NB4 (cell line): ENCODE measurements around the gene TRDN.
A peak's percentile ranks its signal among the peaks of the same experiment; 100 is the strongest.
"Not testable (repeated sequence)": the region's sequence is repeated elsewhere in the genome, so short reads cannot be mapped to it uniquely, and the experiment has no call there.

Source experiments
- DNase-seq: peaks from one replicate; pipeline ENCODE4 v3.0.0; 2010; ENCODE audit warnings: low read depth
- H3K4me3 ChIP-seq: one replicate; pipeline ENCODE4 v1.5.1; 2011; ENCODE audit warnings: mild to moderate bottlenecking, low read depth, low read length, moderate library complexity
- MYC ChIP-seq: IDR thresholded peaks from 2 replicates; pipeline ENCODE4 v1.6.1; 2011; ENCODE audit warnings: low read depth, low read length
- POLR2A ChIP-seq: IDR thresholded peaks from 2 replicates; pipeline ENCODE4 v1.6.1; 2011; ENCODE audit warnings: mild to moderate bottlenecking; ENCODE audit not compliant: insufficient read length; ENCODE audit errors: extremely low read depth
- TF ChIP-seq, protein P1 (sequence below): IDR thresholded peaks from 2 replicates; pipeline ENCODE4 v1.6.1; 2011; ENCODE audit warnings: low read depth, low read length
- TF ChIP-seq, protein P2 (sequence below): IDR thresholded peaks from one replicate; pipeline ENCODE4 v1.5.1; 2012; ENCODE audit warnings: low read depth, low read length

TRDN gene

DNA sequence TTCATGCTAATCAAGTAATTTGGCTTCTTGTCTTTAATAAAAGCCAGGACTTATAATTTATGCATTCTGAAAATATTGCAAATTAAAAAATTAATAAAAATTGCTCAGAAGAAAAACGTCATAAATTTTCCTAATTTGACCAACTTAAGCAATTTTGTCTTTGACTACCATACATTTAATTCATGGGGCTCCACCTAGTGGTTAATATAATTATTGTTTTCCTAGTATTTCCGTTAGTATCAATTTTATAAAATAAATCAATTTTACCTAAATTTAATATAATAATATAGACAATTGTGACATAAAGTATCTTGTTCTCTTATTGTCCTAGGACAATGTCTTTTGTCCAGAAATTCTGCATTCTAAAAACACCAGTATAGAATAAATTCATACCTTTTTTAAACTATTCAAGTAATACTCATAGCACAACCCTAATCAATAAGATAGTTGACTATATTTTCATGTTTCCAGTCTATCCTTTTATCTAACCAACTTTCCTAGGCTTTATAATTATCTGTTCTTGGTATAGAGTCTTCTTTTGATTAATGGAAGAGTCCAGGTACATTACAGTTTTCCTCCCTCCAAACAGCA lies 319.9 kb downstream of the TRDN start:
- TF ChIP-seq, protein P1, sequence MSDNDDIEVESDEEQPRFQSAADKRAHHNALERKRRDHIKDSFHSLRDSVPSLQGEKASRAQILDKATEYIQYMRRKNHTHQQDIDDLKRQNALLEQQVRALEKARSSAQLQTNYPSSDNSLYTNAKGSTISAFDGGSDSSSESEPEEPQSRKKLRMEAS = no peak
- TF ChIP-seq, protein P2, sequence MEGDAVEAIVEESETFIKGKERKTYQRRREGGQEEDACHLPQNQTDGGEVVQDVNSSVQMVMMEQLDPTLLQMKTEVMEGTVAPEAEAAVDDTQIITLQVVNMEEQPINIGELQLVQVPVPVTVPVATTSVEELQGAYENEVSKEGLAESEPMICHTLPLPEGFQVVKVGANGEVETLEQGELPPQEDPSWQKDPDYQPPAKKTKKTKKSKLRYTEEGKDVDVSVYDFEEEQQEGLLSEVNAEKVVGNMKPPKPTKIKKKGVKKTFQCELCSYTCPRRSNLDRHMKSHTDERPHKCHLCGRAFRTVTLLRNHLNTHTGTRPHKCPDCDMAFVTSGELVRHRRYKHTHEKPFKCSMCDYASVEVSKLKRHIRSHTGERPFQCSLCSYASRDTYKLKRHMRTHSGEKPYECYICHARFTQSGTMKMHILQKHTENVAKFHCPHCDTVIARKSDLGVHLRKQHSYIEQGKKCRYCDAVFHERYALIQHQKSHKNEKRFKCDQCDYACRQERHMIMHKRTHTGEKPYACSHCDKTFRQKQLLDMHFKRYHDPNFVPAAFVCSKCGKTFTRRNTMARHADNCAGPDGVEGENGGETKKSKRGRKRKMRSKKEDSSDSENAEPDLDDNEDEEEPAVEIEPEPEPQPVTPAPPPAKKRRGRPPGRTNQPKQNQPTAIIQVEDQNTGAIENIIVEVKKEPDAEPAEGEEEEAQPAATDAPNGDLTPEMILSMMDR = no peak
- TF ChIP-seq POLR2A = no peak
- no peak for TF ChIP-seq MYC
- no peak overlapping the region for H3K4me3 ChIP-seq
- peak; percentile 16 for DNase-seq

DNA sequence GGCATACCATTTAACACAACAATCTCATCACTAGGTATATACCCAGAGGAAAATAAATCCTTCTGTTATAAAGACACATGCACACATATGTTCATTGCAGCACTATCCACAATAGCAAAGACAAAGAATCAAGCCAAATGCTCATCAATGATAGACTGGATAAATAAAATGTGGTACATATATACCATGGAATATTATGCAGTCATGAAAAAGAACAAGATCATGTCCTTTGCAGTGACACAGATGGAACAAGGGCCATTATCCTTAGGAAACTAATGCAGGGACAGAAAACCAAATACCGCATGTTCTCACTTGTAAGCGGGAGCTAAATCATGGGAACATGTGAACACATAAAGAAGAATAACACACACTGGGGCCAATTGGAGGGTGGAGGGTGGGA lies 322.3 kb downstream of the TRDN start:
- not testable (repeated sequence) for H3K4me3 ChIP-seq, DNase-seq

DNA sequence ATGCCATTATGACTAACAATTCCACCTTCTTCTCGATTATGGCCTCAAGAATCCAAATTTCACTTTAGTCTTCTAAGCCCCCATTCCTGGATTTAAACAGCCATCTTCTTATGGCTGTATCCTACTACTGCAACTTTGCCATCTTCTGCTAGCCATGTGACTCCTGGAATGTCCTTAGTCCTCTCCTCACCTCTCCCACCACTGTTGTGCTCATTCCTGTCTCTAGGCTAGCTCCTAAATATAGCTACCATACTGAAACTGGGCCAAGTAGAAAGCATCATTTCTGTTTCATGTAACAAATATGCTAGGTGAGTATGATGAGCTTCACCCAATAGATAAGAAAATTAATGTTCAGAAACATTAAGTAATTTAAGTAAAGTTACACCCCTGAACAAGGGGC lies 327.6 kb downstream of the TRDN start:
- TF ChIP-seq, protein P2 = no peak
- TF ChIP-seq MYC = no peak
- no peak overlapping the region for H3K4me3 ChIP-seq
- no peak for DNase-seq

DNA sequence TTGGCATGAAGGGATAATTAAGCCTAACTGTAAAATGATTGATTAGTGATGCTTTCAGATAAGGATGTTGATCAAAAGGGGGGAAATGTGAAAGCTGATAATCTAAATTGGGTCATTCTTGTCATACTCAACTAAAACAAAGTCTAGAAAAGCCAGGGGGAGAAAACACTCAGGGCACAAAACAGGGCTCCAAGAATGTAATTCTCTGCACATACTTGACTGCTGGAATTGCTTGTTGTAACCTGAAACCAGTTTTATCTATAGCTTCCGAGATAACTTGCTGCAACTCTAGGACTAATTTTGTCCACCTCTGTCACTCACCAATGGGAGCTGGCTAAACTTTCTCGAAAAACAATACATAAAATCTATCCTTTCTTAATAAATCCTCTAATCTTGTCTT lies 330.4 kb downstream of the TRDN start:
- DNase-seq = no peak
- TF ChIP-seq POLR2A (no peak), MYC (no peak)
- TF ChIP-seq, protein P2 = no peak
- TF ChIP-seq, protein P1 = no peak
- H3K4me3 ChIP-seq = no peak overlapping the region

DNA sequence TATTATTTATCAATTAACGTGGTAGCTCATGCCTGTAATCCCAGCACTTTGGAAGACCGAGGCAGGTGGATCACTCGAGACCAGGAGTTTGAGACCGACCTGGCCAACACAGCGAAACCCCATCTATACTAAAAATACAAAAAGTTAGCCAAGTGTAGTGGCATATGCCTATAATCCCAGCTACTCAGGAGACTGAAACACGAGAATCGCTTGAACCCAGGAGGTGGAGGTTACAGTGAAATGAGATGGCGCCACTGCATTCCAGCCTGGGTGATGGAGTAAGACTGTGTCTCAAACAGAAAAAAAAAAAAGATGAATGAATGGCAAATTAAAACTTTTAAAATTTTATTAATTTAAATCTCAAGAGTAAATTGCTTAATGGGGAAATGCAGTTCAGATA lies 341.1 kb downstream of the TRDN start:
- TF ChIP-seq, protein P1 = no peak
- TF ChIP-seq POLR2A = no peak
- no peak for TF ChIP-seq MYC
- TF ChIP-seq, protein P2 = no peak
- no peak overlapping the region for H3K4me3 ChIP-seq
- DNase-seq = no peak

DNA sequence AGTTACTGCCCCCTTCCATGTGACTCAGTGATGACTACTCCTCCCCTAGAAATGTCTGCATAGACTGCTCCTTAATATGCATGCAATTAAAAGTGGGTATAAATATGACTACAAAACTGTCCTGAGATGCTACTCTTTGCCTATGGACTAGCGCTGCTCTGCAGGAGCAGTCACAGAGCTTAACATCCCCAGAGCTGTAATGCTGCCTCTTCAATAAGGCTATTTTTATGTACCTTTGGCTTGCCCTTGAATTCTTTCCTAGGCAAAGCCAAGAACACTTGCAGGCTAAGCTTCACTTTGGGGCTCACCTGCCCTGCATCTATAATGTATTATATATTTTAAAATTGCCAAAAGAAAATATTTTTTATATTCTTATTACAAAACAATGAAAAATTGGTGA lies 341.6 kb downstream of the TRDN start:
- DNase-seq = no peak
- no peak overlapping the region for H3K4me3 ChIP-seq
- TF ChIP-seq, protein P2 = no peak
- TF ChIP-seq, protein P1 = no peak
- no peak for TF ChIP-seq MYC
- TF ChIP-seq POLR2A = no peak

DNA sequence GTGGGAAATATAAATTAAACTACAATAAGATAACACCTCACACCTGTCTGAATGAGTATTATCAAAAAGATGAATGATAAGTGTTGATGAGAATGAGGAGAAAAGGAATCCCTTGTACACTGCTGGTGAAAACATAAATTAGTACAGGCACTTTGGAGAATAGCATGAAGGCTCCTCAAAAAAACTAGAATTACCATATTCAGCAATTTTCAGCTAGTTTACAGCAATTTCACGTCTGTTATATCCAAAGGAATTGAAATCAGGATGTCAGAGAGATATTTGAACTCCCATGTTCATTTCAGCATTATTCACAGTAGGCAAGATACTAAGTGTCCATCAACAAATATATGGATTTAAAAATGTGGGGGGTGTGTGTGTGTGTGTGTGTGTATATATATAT lies 348.1 kb downstream of the TRDN start:
- H3K4me3 ChIP-seq = no peak overlapping the region
- DNase-seq = no peak
- TF ChIP-seq, protein P2 = no peak
- TF ChIP-seq MYC = no peak
- TF ChIP-seq POLR2A = no peak
- TF ChIP-seq, protein P1 = no peak
